Suprapubic skin (tissue), 4 donors: ENCODE measurements around the gene SH3TC1. TPM values are rescaled to one million over a fixed set of nuclear protein-coding genes. Genes with fewer than 3 reads are reported as not detected.
A peak's percentile ranks its signal among the peaks of the same experiment; 100 is the strongest.

Experiments
- DNase-seq, 2 donors: peaks; one replicate each; pipeline ENCODE4 v3.0.0-alpha.2; 2019; ENCODE audit warnings: low spot score in 2 of 2
- H3K27ac ChIP-seq: fragments of 200-600 bp; sonication (generic); one replicate; pipeline ENCODE4 v1.5.1; 2019
- H3K27me3 ChIP-seq: fragments of 200-600 bp; sonication (generic); one replicate; pipeline ENCODE4 v1.5.1; 2019
- H3K36me3 ChIP-seq: fragments of 200-600 bp; sonication (generic); one replicate; pipeline ENCODE4 v1.5.1; 2019
- H3K4me1 ChIP-seq: fragments of 200-600 bp; sonication (generic); one replicate; pipeline ENCODE4 v1.5.1; 2019
- H3K4me3 ChIP-seq: fragments of 200-600 bp; sonication (generic); one replicate; pipeline ENCODE4 v1.5.1; 2019; ENCODE audit warnings: mild to moderate bottlenecking
- H3K9me3 ChIP-seq: fragments of 200-600 bp; sonication (generic); one replicate; pipeline ENCODE4 v1.5.1; 2019
- EP300 ChIP-seq: sonication (generic); formaldehyde crosslinking; IDR thresholded peaks from one replicate; pipeline ENCODE4 v1.6.1; 2017; ENCODE audit warnings: antibody characterized with exemption
- POLR2A ChIP-seq, 2 donors: fragments of 450-650 bp; IDR thresholded peaks; one replicate each; pipeline ENCODE4 v1.6.1; 2017; ENCODE audit warnings: antibody characterized with exemption in 2 of 2, mild to moderate bottlenecking in 2 of 2, moderate library complexity in 2 of 2
- POLR2AphosphoS5 ChIP-seq, 3 donors: sonication (generic); formaldehyde crosslinking; IDR thresholded peaks; one replicate each; pipeline ENCODE4 v1.6.1; 2017; ENCODE audit warnings: antibody characterized with exemption in 3 of 3
- WGBS: methylation state at CpG from one replicate; pipeline ENCODE4 v1.1.5; 2018; 5-methylcytosine and 5-hydroxymethylcytosine counted together
- total RNA-seq, 4 donors: library from RNA; depleted of rRNA; stranded (reverse); fragments of >200 nt; gene quantifications; one replicate each; pipeline ENCODE4 v1.1.0, GENCODE V29; 2016
- TF ChIP-seq, protein P1 (sequence below), 2 donors: fragments of 200-600 bp in 1 of 2; fragments of 450-650 bp in 1 of 2; sonication (generic) in 1 of 2; IDR thresholded peaks; one replicate each; pipeline ENCODE4 v1.5.1; 2016 to 2019; ENCODE audit warnings: antibody characterized with exemption in 2 of 2, mild to moderate bottlenecking in 1 of 2, moderate library complexity in 1 of 2

SH3TC1 gene
- total RNA-seq, 4 donors from 2014 or later = 6.3 to 15.1 (median 9.9) TPM

DNA sequence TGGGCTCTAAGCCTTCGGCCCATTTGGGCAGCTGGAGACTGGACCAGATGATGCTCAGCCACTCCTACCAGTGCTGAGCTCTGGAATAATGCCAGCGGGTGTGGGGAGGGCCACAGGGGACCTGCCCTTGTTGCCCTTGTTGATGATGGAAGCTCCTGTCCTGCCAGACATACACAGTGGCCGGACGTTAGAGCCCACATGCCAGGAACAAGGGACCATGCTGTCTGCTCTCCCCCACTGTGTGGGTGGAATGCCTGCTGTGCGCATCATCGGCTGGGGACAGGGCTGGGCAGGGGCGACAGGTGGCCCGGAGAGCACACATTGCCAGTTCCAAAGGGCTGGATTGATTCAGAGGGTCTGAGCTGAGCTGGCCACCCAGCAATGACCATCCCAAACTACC, 42.5 kb upstream of the SH3TC1 start:
- DNase-seq = no peak
- no CpG with 5 or more reads among the region's 8 CpGs for WGBS
- Histone ChIP-seq H3K36me3 (no peaks in the 10 kb centered on the region), H3K9me3 (no peaks in the 10 kb centered on the region), H3K4me3 (peak overlapping the region; percentile 76), H3K27ac (no peak overlapping the region), H3K27me3 (peaks cover 4% of the 10 kb centered on the region), H3K4me1 (peaks cover 25% of the 10 kb centered on the region)
- TF ChIP-seq, protein P1, sequence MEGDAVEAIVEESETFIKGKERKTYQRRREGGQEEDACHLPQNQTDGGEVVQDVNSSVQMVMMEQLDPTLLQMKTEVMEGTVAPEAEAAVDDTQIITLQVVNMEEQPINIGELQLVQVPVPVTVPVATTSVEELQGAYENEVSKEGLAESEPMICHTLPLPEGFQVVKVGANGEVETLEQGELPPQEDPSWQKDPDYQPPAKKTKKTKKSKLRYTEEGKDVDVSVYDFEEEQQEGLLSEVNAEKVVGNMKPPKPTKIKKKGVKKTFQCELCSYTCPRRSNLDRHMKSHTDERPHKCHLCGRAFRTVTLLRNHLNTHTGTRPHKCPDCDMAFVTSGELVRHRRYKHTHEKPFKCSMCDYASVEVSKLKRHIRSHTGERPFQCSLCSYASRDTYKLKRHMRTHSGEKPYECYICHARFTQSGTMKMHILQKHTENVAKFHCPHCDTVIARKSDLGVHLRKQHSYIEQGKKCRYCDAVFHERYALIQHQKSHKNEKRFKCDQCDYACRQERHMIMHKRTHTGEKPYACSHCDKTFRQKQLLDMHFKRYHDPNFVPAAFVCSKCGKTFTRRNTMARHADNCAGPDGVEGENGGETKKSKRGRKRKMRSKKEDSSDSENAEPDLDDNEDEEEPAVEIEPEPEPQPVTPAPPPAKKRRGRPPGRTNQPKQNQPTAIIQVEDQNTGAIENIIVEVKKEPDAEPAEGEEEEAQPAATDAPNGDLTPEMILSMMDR (IDR thresholded peaks at IDR 0.05) = no peak
- TF ChIP-seq POLR2AphosphoS5 (IDR thresholded peaks at IDR 0.05) = no peak
- no peak for TF ChIP-seq POLR2A (IDR thresholded peaks at IDR 0.05)
- TF ChIP-seq EP300 = no peak

DNA sequence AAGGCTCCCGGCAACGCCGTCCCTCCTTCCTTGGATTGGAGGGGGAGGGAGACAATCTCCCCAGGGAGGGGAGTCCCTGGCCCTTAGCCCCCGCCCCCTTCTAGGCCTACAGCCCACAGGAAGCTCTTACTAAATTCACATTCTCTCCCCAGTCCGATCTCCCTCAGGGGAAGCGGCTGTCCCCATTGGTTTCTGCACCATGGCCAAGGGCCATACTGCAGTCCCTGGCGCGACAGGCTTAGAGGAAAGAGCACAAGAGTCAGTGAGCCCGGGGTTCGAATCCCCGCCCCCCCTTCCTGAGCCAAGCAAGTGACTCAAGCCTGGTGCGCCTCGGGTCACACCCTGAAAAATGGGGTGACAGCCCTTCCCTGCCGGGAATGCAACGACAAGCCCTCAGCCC, 41.6 kb upstream of the SH3TC1 start:
- no peak for TF ChIP-seq POLR2A (IDR thresholded peaks at IDR 0.05)
- no peak for TF ChIP-seq POLR2AphosphoS5 (IDR thresholded peaks at IDR 0.05)
- no peak for TF ChIP-seq EP300
- TF ChIP-seq, protein P1 (IDR thresholded peaks at IDR 0.05) = no peak
- H3K9me3 ChIP-seq = no peaks in the 10 kb centered on the region
- H3K27me3 ChIP-seq = peaks cover 4% of the 10 kb centered on the region
- no peak overlapping the region for H3K27ac ChIP-seq
- peaks cover 25% of the 10 kb centered on the region for H3K4me1 ChIP-seq
- 19% methylated on average over 10 of the region's 15 CpGs for WGBS
- H3K4me3 ChIP-seq = peak overlapping the region; percentile 76
- no peaks in the 10 kb centered on the region for H3K36me3 ChIP-seq
- DNase-seq = no peak

DNA sequence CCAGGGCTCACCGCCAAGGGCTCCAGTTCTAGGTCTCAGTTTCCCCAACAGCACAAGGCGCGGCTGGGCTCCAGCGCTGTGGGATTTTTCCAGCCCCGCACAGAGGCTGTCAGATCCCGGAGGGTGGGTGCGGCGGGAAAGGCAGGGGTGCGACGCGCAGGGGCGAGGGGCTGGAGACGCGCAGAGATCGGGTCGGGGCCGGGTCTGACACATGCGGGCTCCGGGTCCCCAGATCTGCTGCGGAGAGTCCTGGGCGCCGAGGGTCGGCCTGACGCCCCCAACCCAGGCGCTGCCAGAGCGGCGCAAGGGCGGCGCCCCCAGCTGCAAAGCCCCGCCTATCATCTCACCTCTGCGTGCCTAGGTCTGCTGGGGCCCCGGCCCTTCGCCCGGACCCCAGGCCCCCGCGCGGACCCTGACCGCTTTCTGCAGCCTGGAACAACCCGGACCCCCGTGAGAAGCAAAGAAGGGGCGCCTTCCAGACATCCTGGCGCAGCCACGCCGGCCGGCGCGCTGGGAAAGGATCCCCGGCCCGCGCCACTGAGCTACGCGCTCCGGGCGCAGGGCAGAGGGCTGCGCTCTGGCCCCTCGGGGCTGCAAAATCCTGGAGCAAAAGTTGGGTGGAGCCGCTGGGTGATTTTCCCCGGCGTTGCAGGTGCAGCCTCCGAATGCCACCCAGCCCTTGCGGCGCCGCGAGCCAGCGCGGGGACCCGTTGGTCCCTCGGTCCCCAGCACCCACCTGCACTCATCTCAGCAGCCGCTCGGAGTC, 41.0 kb upstream of the SH3TC1 start:
- no peak for DNase-seq
- Histone ChIP-seq H3K36me3 (no peaks in the 10 kb centered on the region), H3K27me3 (peaks cover 4% of the 10 kb centered on the region), H3K9me3 (no peaks in the 10 kb centered on the region), H3K27ac (no peak overlapping the region), H3K4me1 (peaks cover 25% of the 10 kb centered on the region), H3K4me3 (peak overlapping the region; percentile 76)
- no CpG with 5 or more reads among the region's 70 CpGs for WGBS
- TF ChIP-seq, protein P1 (IDR thresholded peaks at IDR 0.05) = no peak
- TF ChIP-seq POLR2AphosphoS5 (IDR thresholded peaks at IDR 0.05) (no peak), EP300 (no peak), POLR2A (IDR thresholded peaks at IDR 0.05) (no peak)

DNA sequence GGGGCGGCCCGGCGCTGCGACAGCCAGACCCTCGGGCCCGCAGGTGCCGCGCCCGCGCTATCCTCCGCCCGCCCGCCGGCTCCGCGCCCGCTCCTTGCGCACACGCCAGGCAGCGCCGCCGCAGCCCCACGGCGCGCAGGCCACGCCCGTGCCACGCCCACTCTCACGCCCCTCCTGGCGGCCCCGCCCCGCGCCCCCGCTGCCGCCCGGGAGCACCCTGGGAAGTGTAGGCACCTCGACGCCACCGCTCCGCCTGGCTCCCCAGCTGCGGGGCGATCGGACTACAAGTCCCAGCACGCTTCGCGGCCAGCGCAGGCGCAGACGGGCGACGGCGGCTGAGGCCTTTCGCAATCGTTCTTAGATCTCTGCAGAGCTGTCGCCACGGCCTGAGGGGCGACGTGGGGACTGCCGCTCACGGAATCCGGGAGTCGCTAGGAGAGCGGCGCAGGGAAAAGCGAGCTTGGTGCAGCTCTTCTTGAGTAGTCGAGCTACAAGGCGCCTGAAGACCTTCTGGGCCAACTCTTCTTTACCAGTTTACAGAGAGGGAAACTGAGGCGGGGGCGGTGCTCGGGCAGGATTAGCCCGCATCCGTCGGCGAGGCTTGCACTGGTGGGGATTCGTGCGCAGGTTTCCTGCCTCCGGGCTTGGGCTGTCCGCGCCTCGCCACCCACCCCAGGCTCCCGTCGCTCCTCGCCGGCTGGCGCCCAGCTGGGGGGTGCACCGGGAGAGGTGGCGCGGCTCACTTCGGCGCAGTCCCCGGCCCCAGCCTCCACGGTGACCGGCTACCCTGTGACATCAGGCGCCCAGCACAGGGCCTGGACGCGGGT, 40.2 kb upstream of the SH3TC1 start, which contains the start of gene ABLIM2:
Gene ABLIM2, minus strand, starts transcription at position 104 of the 827 bp plus-strand sequence. CDS start 124 bp downstream, outside the sequence.
- DNase-seq = peak; percentile 98
- Histone ChIP-seq H3K27me3 (peaks cover 4% of the 10 kb centered on the region), H3K9me3 (no peaks in the 10 kb centered on the region), H3K36me3 (no peaks in the 10 kb centered on the region), H3K27ac (peak within 1 kb of the TSS; percentile 3), H3K4me1 (peaks cover 26% of the 10 kb centered on the region), H3K4me3 (peak within 1 kb of the TSS; percentile 76)
- TF ChIP-seq, protein P1 (IDR thresholded peaks at IDR 0.05) = no peak
- peak in 1 of 2 donors; percentile 39 for TF ChIP-seq POLR2A (IDR thresholded peaks at IDR 0.05)
- TF ChIP-seq POLR2AphosphoS5 (IDR thresholded peaks at IDR 0.05) = peak in 2 of 3 donors; percentile 53 to 81
- TF ChIP-seq EP300 = no peak
- 2% methylated on average over 11 of the region's 96 CpGs for WGBS
